ENCODE data around the gene PUM2.

DNA sequence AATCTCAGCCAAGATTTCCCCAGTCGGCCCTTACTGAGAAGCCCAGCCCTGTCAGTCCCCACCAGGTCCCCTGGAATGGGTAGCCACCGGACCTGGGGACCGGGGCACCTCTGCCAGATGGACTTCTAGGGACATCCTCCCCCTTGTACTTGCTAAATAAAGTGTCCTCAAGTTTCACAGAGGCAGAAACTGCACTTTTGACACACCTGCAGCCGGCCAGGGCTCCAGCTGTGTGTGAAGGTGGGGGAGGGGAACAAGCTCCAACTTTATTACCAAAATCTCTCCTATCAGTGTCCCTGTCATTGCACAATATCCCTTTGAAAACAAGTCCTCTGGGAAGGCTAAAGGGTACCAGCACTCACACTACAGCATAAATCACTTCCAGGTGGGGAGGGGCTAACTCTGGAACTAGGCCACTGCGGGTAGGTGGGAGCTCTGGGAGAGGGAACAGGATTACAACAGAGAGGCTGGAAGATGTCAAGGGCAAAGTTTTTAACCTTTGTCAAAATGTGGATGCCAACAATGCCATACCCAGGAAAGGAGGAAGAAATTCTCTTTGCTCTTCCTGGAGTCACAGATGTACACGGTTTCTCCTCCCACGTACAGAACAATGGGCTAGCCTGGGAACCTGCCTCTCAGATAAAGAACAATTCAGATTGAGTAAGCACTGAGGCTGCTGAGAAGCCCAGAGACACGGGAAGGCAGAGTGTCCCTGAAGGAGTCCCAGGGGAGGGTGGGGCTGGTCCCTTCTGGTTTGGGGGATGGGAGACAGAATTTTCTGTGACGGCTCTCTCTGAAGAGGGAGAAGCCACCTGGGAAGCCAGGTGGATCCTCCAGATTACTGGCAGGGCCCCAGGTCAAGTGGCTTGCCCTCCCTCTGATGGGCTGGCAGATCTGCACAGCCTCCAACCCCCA lies 136.7 kb downstream of the PUM2 start:
- TF ChIP-seq EP300 (IDR thresholded peaks at IDR 0.05; ENCODE audit: borderline replicate concordance) (no peak), YY1 (IDR thresholded peaks at IDR 0.05; ENCODE audit: low read depth) (no peak), RAD21 (IDR thresholded peaks at IDR 0.05; ENCODE audit: low read depth) (no peak), TAF1 (IDR thresholded peaks at IDR 0.05; ENCODE audit: low read depth) (no peak), NFIC (IDR thresholded peaks at IDR 0.05) (no peak), CREB1 (IDR thresholded peaks at IDR 0.05; ENCODE audit: low read depth) (no peak)
- TF ChIP-seq, protein P1, sequence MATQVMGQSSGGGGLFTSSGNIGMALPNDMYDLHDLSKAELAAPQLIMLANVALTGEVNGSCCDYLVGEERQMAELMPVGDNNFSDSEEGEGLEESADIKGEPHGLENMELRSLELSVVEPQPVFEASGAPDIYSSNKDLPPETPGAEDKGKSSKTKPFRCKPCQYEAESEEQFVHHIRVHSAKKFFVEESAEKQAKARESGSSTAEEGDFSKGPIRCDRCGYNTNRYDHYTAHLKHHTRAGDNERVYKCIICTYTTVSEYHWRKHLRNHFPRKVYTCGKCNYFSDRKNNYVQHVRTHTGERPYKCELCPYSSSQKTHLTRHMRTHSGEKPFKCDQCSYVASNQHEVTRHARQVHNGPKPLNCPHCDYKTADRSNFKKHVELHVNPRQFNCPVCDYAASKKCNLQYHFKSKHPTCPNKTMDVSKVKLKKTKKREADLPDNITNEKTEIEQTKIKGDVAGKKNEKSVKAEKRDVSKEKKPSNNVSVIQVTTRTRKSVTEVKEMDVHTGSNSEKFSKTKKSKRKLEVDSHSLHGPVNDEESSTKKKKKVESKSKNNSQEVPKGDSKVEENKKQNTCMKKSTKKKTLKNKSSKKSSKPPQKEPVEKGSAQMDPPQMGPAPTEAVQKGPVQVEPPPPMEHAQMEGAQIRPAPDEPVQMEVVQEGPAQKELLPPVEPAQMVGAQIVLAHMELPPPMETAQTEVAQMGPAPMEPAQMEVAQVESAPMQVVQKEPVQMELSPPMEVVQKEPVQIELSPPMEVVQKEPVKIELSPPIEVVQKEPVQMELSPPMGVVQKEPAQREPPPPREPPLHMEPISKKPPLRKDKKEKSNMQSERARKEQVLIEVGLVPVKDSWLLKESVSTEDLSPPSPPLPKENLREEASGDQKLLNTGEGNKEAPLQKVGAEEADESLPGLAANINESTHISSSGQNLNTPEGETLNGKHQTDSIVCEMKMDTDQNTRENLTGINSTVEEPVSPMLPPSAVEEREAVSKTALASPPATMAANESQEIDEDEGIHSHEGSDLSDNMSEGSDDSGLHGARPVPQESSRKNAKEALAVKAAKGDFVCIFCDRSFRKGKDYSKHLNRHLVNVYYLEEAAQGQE (IDR thresholded peaks at IDR 0.05; ENCODE audit: low read depth): no peak
- TF ChIP-seq, protein P2, sequence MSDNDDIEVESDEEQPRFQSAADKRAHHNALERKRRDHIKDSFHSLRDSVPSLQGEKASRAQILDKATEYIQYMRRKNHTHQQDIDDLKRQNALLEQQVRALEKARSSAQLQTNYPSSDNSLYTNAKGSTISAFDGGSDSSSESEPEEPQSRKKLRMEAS (IDR thresholded peaks at IDR 0.05): no peak
